Right atrium auricular region (tissue), 2 donors: ENCODE measurements around the gene NANOS3. TPM values are rescaled to one million over a fixed set of nuclear protein-coding genes. Genes with fewer than 3 reads are reported as not detected.

Experiments
- DNase-seq: peaks from one replicate; pipeline ENCODE4 v3.0.0-alpha.2; 2019; ENCODE audit warnings: low spot score
- H3K27ac ChIP-seq, 2 donors: fragments of 200-600 bp; sonication (generic); 1 replicate in 1 of 2; 2 replicates in 1 of 2; pipeline ENCODE4 v1.5.1; 2016 to 2019
- H3K27me3 ChIP-seq, 2 donors: fragments of 200-600 bp; sonication (generic); one replicate each; pipeline versions ENCODE4 v1.5.1 to v1.6.0; 2017 to 2019
- H3K36me3 ChIP-seq: fragments of 200-600 bp; sonication (generic); one replicate; pipeline ENCODE4 v1.5.1; 2016
- H3K4me1 ChIP-seq, 2 donors: fragments of 200-600 bp; sonication (generic); one replicate each; pipeline versions ENCODE4 v1.5.1 to v1.6.0; 2017 to 2019
- H3K4me3 ChIP-seq, 2 donors: fragments of 200-600 bp; sonication (generic); 1 replicate in 1 of 2; 2 replicates in 1 of 2; pipeline ENCODE4 v1.5.1; 2017 to 2019; ENCODE audit warnings: mild to moderate bottlenecking in 1 of 2, moderate library complexity in 1 of 2
- H3K9me3 ChIP-seq, 2 donors: fragments of 200-600 bp; sonication (generic); one replicate each; pipeline ENCODE4 v1.5.1; 2019
- CTCF ChIP-seq, 2 donors: fragments of 200-600 bp; sonication (generic); IDR thresholded peaks; one replicate each; pipeline ENCODE4 v1.5.1; 2019; ENCODE audit warnings: antibody characterized with exemption in 2 of 2
- total RNA-seq, 2 donors: library from RNA; depleted of rRNA; stranded (reverse); fragments of >200 nt; gene quantifications; one replicate each; pipeline ENCODE4 v1.1.0, GENCODE V29; 2016

The NANOS3 gene
- total RNA-seq, 2 donors from 2014 or later = not detected

GRCh38 chr19:13842291-13843103 lies 34.4 kb upstream of the NANOS3 start:
- peaks cover 15% of the 10 kb centered on the region for H3K36me3 ChIP-seq
- DNase-seq = peak; percentile 91
- peak overlapping the region; percentile 98 to 100 for H3K27ac ChIP-seq
- no peaks in the 10 kb centered on the region for H3K27me3 ChIP-seq
- H3K9me3 ChIP-seq = no peaks in the 10 kb centered on the region
- TF ChIP-seq CTCF (IDR thresholded peaks at IDR 0.05) = peak in 1 of 2 donors; percentile 31
- peak overlapping the region; percentile 99 to 100 for H3K4me3 ChIP-seq
- peaks cover 0 to 68% of the 10 kb centered on the region in 2 donors for H3K4me1 ChIP-seq

- TF ChIP-seq CTCF (IDR thresholded peaks at IDR 0.05) = no peak
- H3K27me3 ChIP-seq = no peaks in the 10 kb centered on the region
- H3K9me3 ChIP-seq = no peaks in the 10 kb centered on the region
- DNase-seq = no peak
- H3K4me3 ChIP-seq = peak overlapping the region; percentile 99 to 100
- H3K4me1 ChIP-seq = peaks cover 0 to 66% of the 10 kb centered on the region in 2 donors
- peak overlapping the region; percentile 98 to 100 for H3K27ac ChIP-seq
- H3K36me3 ChIP-seq = peaks cover 7% of the 10 kb centered on the region
Observed at GRCh38 chr19:13843104-13843921, 33.6 kb upstream of the NANOS3 start.

- Histone ChIP-seq H3K9me3 (no peaks in the 10 kb centered on the region), H3K4me1 (peaks cover 0 to 66% of the 10 kb centered on the region in 2 donors), H3K27me3 (no peaks in the 10 kb centered on the region), H3K4me3 (no peak overlapping the region), H3K27ac (peak overlapping the region; percentile 98 to 100), H3K36me3 (no peaks in the 10 kb centered on the region)
- no peak for DNase-seq
- TF ChIP-seq CTCF (IDR thresholded peaks at IDR 0.05) = no peak
Observed at GRCh38 chr19:13844130-13844631, 32.8 kb upstream of the NANOS3 start.

- Histone ChIP-seq H3K27ac (peak overlapping the region; percentile 98 to 100), H3K9me3 (no peaks in the 10 kb centered on the region), H3K4me1 (peaks cover 0 to 69% of the 10 kb centered on the region in 2 donors), H3K27me3 (no peaks in the 10 kb centered on the region), H3K4me3 (peak overlapping the region; percentile 51 to 61), H3K36me3 (no peaks in the 10 kb centered on the region)
- TF ChIP-seq CTCF (IDR thresholded peaks at IDR 0.05) = no peak
- peak; percentile 96 for DNase-seq
Observed at GRCh38 chr19:13846557-13847406, 30.2 kb upstream of the NANOS3 start.
